ENCODE measurements around the gene OASL.

The OASL gene

GRCh38 chr12:120991965-120992364, 47.1 kb downstream of the OASL start:
- Histone ChIP-seq H3K4me2 (no peak overlapping the region), H3K27me3 (no peaks in the 10 kb centered on the region), H3K27ac (no peak overlapping the region), H3K9ac (no peak overlapping the region), H3K4me3 (no peak overlapping the region), H3K9me3 (replicated peaks in 1 of 11) (no peaks in the 10 kb centered on the region), H3K4me1 (peaks cover 0 to 1% (median 0%) of the 10 kb centered on the region in 10 experiments; a peak in 2 of 20 replicates), H3K36me3 (no peaks in the 10 kb centered on the region), H4K20me1 (no peaks in the 10 kb centered on the region; a peak in 1 of 22 replicates)
- TF ChIP-seq Cebpa-rat (IDR thresholded peaks at IDR 0.05) = no peak

GRCh38 chr12:120990487-120991055, 48.5 kb downstream of the OASL start:
- H3K4me1 ChIP-seq = no peaks in the 10 kb centered on the region
- H3K27me3 ChIP-seq = no peaks in the 10 kb centered on the region
- H3K9me3 ChIP-seq (replicated peaks in 1 of 11) = no peaks in the 10 kb centered on the region
- TF ChIP-seq Cebpa-rat (IDR thresholded peaks at IDR 0.05) = no peak
- no peak overlapping the region for H3K27ac ChIP-seq
- no peaks in the 10 kb centered on the region; a peak in 1 of 22 replicates for H4K20me1 ChIP-seq
- no peak overlapping the region for H3K4me3 ChIP-seq
- H3K36me3 ChIP-seq = no peaks in the 10 kb centered on the region
- no peak overlapping the region for H3K9ac ChIP-seq
- no peak overlapping the region for H3K4me2 ChIP-seq

GRCh38 chr12:120989687-120990086, 49.4 kb downstream of the OASL start:
- no peaks in the 10 kb centered on the region for H3K27me3 ChIP-seq
- no peak overlapping the region for H3K27ac ChIP-seq
- H3K4me1 ChIP-seq = no peaks in the 10 kb centered on the region
- no peak overlapping the region for H3K9ac ChIP-seq
- no peak overlapping the region for H3K4me2 ChIP-seq
- no peaks in the 10 kb centered on the region; a peak in 1 of 22 replicates for H4K20me1 ChIP-seq
- no peaks in the 10 kb centered on the region for H3K36me3 ChIP-seq
- TF ChIP-seq Cebpa-rat (IDR thresholded peaks at IDR 0.05) = no peak
- H3K9me3 ChIP-seq (replicated peaks in 1 of 11) = no peaks in the 10 kb centered on the region
- H3K4me3 ChIP-seq = no peak overlapping the region

GRCh38 chr12:120988658-120989057, 50.4 kb downstream of the OASL start:
- TF ChIP-seq Cebpa-rat (IDR thresholded peaks at IDR 0.05) = no peak
- H3K27me3 ChIP-seq = no peaks in the 10 kb centered on the region
- no peak overlapping the region for H3K4me2 ChIP-seq
- H3K27ac ChIP-seq = no peak overlapping the region
- no peaks in the 10 kb centered on the region for H3K4me1 ChIP-seq
- H4K20me1 ChIP-seq = no peaks in the 10 kb centered on the region
- H3K9me3 ChIP-seq (replicated peaks in 1 of 11) = no peaks in the 10 kb centered on the region
- no peak overlapping the region for H3K4me3 ChIP-seq
- no peaks in the 10 kb centered on the region for H3K36me3 ChIP-seq
- H3K9ac ChIP-seq = no peak overlapping the region

- no peak overlapping the region for H3K4me2 ChIP-seq
- H4K20me1 ChIP-seq = no peaks in the 10 kb centered on the region
- no peaks in the 10 kb centered on the region for H3K36me3 ChIP-seq
- no peak overlapping the region for H3K9ac ChIP-seq
- TF ChIP-seq Cebpa-rat (IDR thresholded peaks at IDR 0.05) = no peak
- no peaks in the 10 kb centered on the region for H3K4me1 ChIP-seq
- H3K4me3 ChIP-seq = no peak overlapping the region
- H3K27ac ChIP-seq = no peak overlapping the region
- no peaks in the 10 kb centered on the region for H3K9me3 ChIP-seq (replicated peaks in 1 of 11)
- H3K27me3 ChIP-seq = no peaks in the 10 kb centered on the region
Measured at GRCh38 chr12:120988234-120988633, 50.8 kb downstream of the OASL start.

GRCh38 chr12:120984351-120984898, 54.6 kb downstream of the OASL start:
- Histone ChIP-seq H3K9me3 (replicated peaks in 1 of 11) (no peaks in the 10 kb centered on the region), H3K9ac (no peak overlapping the region), H3K4me2 (no peak overlapping the region), H4K20me1 (no peaks in the 10 kb centered on the region), H3K4me3 (no peak overlapping the region), H3K27me3 (no peaks in the 10 kb centered on the region), H3K36me3 (no peaks in the 10 kb centered on the region), H3K27ac (no peak overlapping the region), H3K4me1 (no peaks in the 10 kb centered on the region)
- no peak for TF ChIP-seq Cebpa-rat (IDR thresholded peaks at IDR 0.05)

GRCh38 chr12:120983759-120984158, 55.3 kb downstream of the OASL start:
- no peak overlapping the region for H3K9ac ChIP-seq
- H3K4me1 ChIP-seq = no peaks in the 10 kb centered on the region

GRCh38 chr12:120982659-120983058, 56.4 kb downstream of the OASL start:
- H3K27me3 ChIP-seq = no peaks in the 10 kb centered on the region
- H3K9ac ChIP-seq = no peak overlapping the region
- no peaks in the 10 kb centered on the region for H3K36me3 ChIP-seq
- no peak overlapping the region for H3K27ac ChIP-seq
- H3K9me3 ChIP-seq (replicated peaks in 1 of 11) = no peaks in the 10 kb centered on the region
- TF ChIP-seq Cebpa-rat (IDR thresholded peaks at IDR 0.05) = no peak
- H4K20me1 ChIP-seq = no peaks in the 10 kb centered on the region
- H3K4me2 ChIP-seq = no peak overlapping the region
- no peaks in the 10 kb centered on the region for H3K4me1 ChIP-seq
- H3K4me3 ChIP-seq = no peak overlapping the region

More at GRCh38 chr12:120983759-120984158, 55.3 kb downstream of the OASL start:
- TF ChIP-seq Cebpa-rat (IDR thresholded peaks at IDR 0.05) = no peak
- Histone ChIP-seq H3K9me3 (replicated peaks in 1 of 11) (no peaks in the 10 kb centered on the region), H3K36me3 (no peaks in the 10 kb centered on the region), H3K4me2 (no peak overlapping the region), H3K27me3 (no peaks in the 10 kb centered on the region), H3K27ac (no peak overlapping the region), H4K20me1 (no peaks in the 10 kb centered on the region), H3K4me3 (no peak overlapping the region)

GRCh38 chr12:120981407-120981941, 57.6 kb downstream of the OASL start:
- Histone ChIP-seq H3K9ac (no peak overlapping the region), H3K27me3 (no peaks in the 10 kb centered on the region), H3K4me1 (no peaks in the 10 kb centered on the region), H3K9me3 (replicated peaks in 1 of 11) (no peaks in the 10 kb centered on the region), H3K4me2 (no peak overlapping the region), H4K20me1 (no peaks in the 10 kb centered on the region), H3K4me3 (no peak overlapping the region), H3K36me3 (no peaks in the 10 kb centered on the region), H3K27ac (no peak overlapping the region)
- no peak for TF ChIP-seq Cebpa-rat (IDR thresholded peaks at IDR 0.05)

GRCh38 chr12:120980800-120981368, 58.2 kb downstream of the OASL start:
- Histone ChIP-seq H3K36me3 (no peaks in the 10 kb centered on the region), H3K4me1 (no peaks in the 10 kb centered on the region), H4K20me1 (no peaks in the 10 kb centered on the region), H3K9ac (no peak overlapping the region), H3K4me3 (no peak overlapping the region), H3K4me2 (no peak overlapping the region), H3K9me3 (replicated peaks in 1 of 11) (no peaks in the 10 kb centered on the region), H3K27ac (no peak overlapping the region), H3K27me3 (no peaks in the 10 kb centered on the region)
- TF ChIP-seq Cebpa-rat (IDR thresholded peaks at IDR 0.05) = no peak

Data from BLaER1 treated with 17β-estradiol and CSF1 and Interleukin-3, amounts not matched to agents 10 nM and 100 nM (cell line).